ENCODE data around the gene GABRD. TPM values are rescaled to one million over a fixed set of nuclear protein-coding genes. Genes with fewer than 3 reads are reported as not detected.
"Not testable (repeated sequence)": the region's sequence is repeated elsewhere in the genome, so short reads cannot be mapped to it uniquely, and the experiment has no call there.

GABRD gene
- total RNA-seq, 4 donors from 2014 or later, result 0.57 to 5.4 (median 1.8) TPM; not detected in 1

- TF ChIP-seq POLR2A (IDR thresholded peaks at IDR 0.05) (no peak), CTCF (IDR thresholded peaks at IDR 0.05) (no peak)
- intact Hi-C loops (cut with DNase I), result no loop called here
- DNase-seq, result no peak
- H3K4me3 ChIP-seq, result no peak overlapping the region
- H3K27ac ChIP-seq, result no peak overlapping the region
- no peaks in the 10 kb centered on the region for H3K4me1 ChIP-seq
- WGBS, 2 donors, result 82 to 100% methylated on average over 1 to 10 of the region's 19 CpGs
- no peaks in the 10 kb centered on the region for H3K36me3 ChIP-seq
- peaks cover 0 to 58% (median 0%) of the 10 kb centered on the region in 4 donors for H3K27me3 ChIP-seq
- no peaks in the 10 kb centered on the region for H3K9me3 ChIP-seq
Measured at GRCh38 chr1:1976031-1976430, 43.1 kb upstream of the GABRD start.

- Histone ChIP-seq H3K27ac (no peak overlapping the region), H3K36me3 (no peaks in the 10 kb centered on the region), H3K4me1 (no peaks in the 10 kb centered on the region), H3K4me3 (no peak overlapping the region), H3K27me3 (peaks cover 0 to 44% (median 0%) of the 10 kb centered on the region in 4 donors), H3K9me3 (no peaks in the 10 kb centered on the region)
- intact Hi-C loops (cut with DNase I), result no loop called here
- TF ChIP-seq CTCF (IDR thresholded peaks at IDR 0.05) (no peak), POLR2A (IDR thresholded peaks at IDR 0.05) (no peak)
- 57 to 68% methylated on average over 1 to 10 of the region's 11 CpGs for WGBS, 2 donors
- DNase-seq, result no peak
Measured at GRCh38 chr1:1978108-1978507, 41.0 kb upstream of the GABRD start.

GRCh38 chr1:1978690-1979481 lies 40.3 kb upstream of the GABRD start:
- H3K27ac ChIP-seq; H3K4me1 ChIP-seq; intact Hi-C loops (cut with DNase I); DNase-seq; H3K9me3 ChIP-seq; H3K4me3 ChIP-seq; H3K36me3 ChIP-seq: not testable (repeated sequence)
- 85 to 90% methylated on average over 41 to 51 of the region's 51 CpGs for WGBS, 2 donors
- peaks cover 0 to 36% (median 0%) of the 10 kb centered on the region in 4 donors for H3K27me3 ChIP-seq

- Histone ChIP-seq H3K27ac (no peak overlapping the region), H3K4me1 (no peaks in the 10 kb centered on the region), H3K4me3 (no peak overlapping the region), H3K27me3 (peaks cover 0 to 29% (median 0%) of the 10 kb centered on the region in 4 donors), H3K36me3 (no peaks in the 10 kb centered on the region), H3K9me3 (no peaks in the 10 kb centered on the region)
- intact Hi-C loops (cut with DNase I), result no loop called here
- 86 to 92% methylated on average over 28 to 34 of the region's 61 CpGs for WGBS, 2 donors
- no peak for DNase-seq
- TF ChIP-seq CTCF (IDR thresholded peaks at IDR 0.05), result no peak
- TF ChIP-seq POLR2A (IDR thresholded peaks at IDR 0.05), result no peak
Measured at GRCh38 chr1:1979482-1980165, 39.5 kb upstream of the GABRD start.

GRCh38 chr1:1980467-1981141 lies 38.5 kb upstream of the GABRD start:
- no peak for DNase-seq
- Histone ChIP-seq H3K4me3 (no peak overlapping the region), H3K27me3 (peaks cover 0 to 24% (median 0%) of the 10 kb centered on the region in 4 donors), H3K4me1 (no peaks in the 10 kb centered on the region), H3K27ac (no peak overlapping the region), H3K36me3 (no peaks in the 10 kb centered on the region), H3K9me3 (no peaks in the 10 kb centered on the region)
- WGBS, 2 donors, result 88 to 94% methylated on average over 12 to 24 of the region's 42 CpGs
- intact Hi-C loops (cut with DNase I), result no loop called here
- TF ChIP-seq POLR2A (IDR thresholded peaks at IDR 0.05) (no peak), CTCF (IDR thresholded peaks at IDR 0.05) (no peak)

Data from esophagus squamous epithelium (tissue), 5 donors.